Keratinocyte (primary cell): ENCODE measurements around the gene PTPRU.

Experiments
- CTCF ChIP-seq, 3 experiments: IDR thresholded peaks in 1 of 3; conservative IDR thresholded peaks in 1 of 3; optimal IDR thresholded peaks in 1 of 3; 2 replicates in 2 of 3; 3 replicates in 1 of 3; pipeline versions ENCODE3 to v1.5.1; 2011; ENCODE audit warnings: low read length in 3 of 3, mild to moderate bottlenecking in 3 of 3, moderate library complexity in 2 of 3, control low read depth in 1 of 3, inconsistent platforms in 1 of 3; ENCODE audit not compliant: insufficient read depth in 2 of 3; ENCODE audit errors: extremely low read depth in 1 of 3
- EZH2 ChIP-seq: IDR thresholded peaks from one replicate; pipeline ENCODE4 v1.6.1; 2012; ENCODE audit warnings: inconsistent platforms, mild to moderate bottlenecking, low read length, moderate library complexity

GRCh38 chr1:29354511-29355098 is 118.3 kb downstream of the PTPRU start:
- no peak for TF ChIP-seq CTCF (optimal IDR thresholded peaks at IDR 0.05 in 1 of 3, IDR thresholded peaks at IDR 0.05 in 1 of 3, conservative IDR thresholded peaks at IDR 0.05 in 1 of 3; ENCODE audit: extremely low read depth in 1 of 3, insufficient read depth in 2 of 3, low read length in 3 of 3)
- no peak for TF ChIP-seq EZH2
